Left ventricle myocardium inferior (tissue), 1 donor: Measurements from ENCODE around the gene FBXW12. TPM values are rescaled to one million over a fixed set of nuclear protein-coding genes. Genes with fewer than 3 reads are reported as not detected.
A peak's percentile ranks its signal among the peaks of the same experiment; 100 is the strongest.
"Not testable (repeated sequence)": the region's sequence is repeated elsewhere in the genome, so short reads cannot be mapped to it uniquely, and the experiment has no call there.

Source experiments
- DNase-seq: peaks from one replicate; pipeline ENCODE4 v3.0.0-alpha.2; 2020
- H3K27ac ChIP-seq: fragments of 200-600 bp; replicated peaks from 2 replicates; pipeline ENCODE4 v1.8.0; 2021
- H3K27me3 ChIP-seq: fragments of 200-600 bp; 2 replicates; pipeline ENCODE4 v1.8.0; 2021; ENCODE audit warnings: low read depth
- H3K36me3 ChIP-seq: fragments of 200-600 bp; 2 replicates; pipeline ENCODE4 v1.8.0; 2021
- H3K4me1 ChIP-seq: fragments of 200-600 bp; 2 replicates; pipeline ENCODE4 v1.8.0; 2021
- H3K4me3 ChIP-seq: fragments of 200-600 bp; 2 replicates; pipeline ENCODE4 v1.8.0; 2021; ENCODE audit warnings: mild to moderate bottlenecking, moderate library complexity
- H3K9me3 ChIP-seq: fragments of 200-600 bp; replicated peaks from 2 replicates; pipeline ENCODE4 v1.8.0; 2021
- intact Hi-C: fragments of 100-400 bp; cut with micrococcal nuclease; formaldehyde crosslinking; loops from one replicate; pipeline ENCODE4 v1.11.0; 2022
- total RNA-seq: library from RNA; stranded (reverse); fragmentation: NEBNext Ultra II Directional; extraction: Animal tissue kit (Norgen Biotek cat#: 25700); gene quantifications from one replicate; pipeline ENCODE4 v1.2.1, GENCODE V29; 2021
- TF ChIP-seq, protein P1 (sequence below): fragments of 200-600 bp; IDR thresholded peaks from 2 replicates; pipeline ENCODE4 v1.8.0; 2021; ENCODE audit warnings: antibody characterized with exemption, mild to moderate bottlenecking, borderline replicate concordance
- donor health status: DM: no; HTN: yes; CAD: no; lungs with severe emphysema.

The FBXW12 gene
- total RNA-seq, 1 donor from 2014 or later = not detected

DNA sequence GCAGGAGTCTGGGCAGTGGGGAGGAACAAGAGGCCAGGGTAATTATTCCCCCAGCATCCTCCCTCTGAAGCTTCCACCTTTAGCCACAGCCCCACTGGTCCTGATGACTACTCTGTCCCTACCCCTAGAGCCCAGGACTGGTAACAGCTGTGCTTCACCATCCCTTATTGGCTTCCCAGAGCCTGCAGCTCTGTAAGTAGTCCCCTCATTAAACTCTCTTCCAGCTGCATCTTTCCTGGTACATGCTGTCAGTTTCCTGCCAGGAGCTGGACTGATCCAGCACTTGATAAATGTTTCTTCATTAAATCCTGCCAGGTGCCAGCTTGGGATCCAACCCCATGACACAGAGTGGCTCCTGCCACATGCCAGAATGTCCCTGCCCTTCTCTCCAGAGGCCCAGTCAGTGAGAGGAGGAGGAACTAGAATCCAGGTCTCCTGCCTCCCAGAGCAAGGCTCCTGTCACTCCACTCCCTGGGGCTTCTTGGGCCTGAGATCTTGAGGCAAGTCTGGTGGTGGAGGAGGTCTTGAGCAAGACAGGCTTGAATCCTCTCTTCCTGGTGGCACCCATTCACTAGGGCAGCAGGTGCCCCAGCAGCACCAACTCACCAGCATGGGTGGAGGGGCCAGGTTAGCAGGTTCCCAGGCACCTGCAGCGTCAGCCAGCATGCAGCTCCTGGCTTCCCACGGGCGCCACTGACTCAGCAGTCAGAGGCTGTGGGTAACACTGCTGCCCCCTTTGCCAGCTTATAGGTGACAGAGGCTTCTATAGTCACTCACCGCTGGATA is 27.6 kb downstream of the FBXW12 start:
- Histone ChIP-seq H3K9me3 (no peaks in the 10 kb centered on the region), H3K4me3 (no peak overlapping the region), H3K27ac (no peak overlapping the region), H3K36me3 (peaks cover 12% of the 10 kb centered on the region), H3K4me1 (peaks cover 13% of the 10 kb centered on the region), H3K27me3 (no peaks in the 10 kb centered on the region)
- DNase-seq = no peak
- TF ChIP-seq, protein P1, sequence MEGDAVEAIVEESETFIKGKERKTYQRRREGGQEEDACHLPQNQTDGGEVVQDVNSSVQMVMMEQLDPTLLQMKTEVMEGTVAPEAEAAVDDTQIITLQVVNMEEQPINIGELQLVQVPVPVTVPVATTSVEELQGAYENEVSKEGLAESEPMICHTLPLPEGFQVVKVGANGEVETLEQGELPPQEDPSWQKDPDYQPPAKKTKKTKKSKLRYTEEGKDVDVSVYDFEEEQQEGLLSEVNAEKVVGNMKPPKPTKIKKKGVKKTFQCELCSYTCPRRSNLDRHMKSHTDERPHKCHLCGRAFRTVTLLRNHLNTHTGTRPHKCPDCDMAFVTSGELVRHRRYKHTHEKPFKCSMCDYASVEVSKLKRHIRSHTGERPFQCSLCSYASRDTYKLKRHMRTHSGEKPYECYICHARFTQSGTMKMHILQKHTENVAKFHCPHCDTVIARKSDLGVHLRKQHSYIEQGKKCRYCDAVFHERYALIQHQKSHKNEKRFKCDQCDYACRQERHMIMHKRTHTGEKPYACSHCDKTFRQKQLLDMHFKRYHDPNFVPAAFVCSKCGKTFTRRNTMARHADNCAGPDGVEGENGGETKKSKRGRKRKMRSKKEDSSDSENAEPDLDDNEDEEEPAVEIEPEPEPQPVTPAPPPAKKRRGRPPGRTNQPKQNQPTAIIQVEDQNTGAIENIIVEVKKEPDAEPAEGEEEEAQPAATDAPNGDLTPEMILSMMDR = no peak
- intact Hi-C loops = loop anchor here (5.0 kb wide), 1 partner anchor 38 kb away; no protein-coding TSS in a partner anchor

DNA sequence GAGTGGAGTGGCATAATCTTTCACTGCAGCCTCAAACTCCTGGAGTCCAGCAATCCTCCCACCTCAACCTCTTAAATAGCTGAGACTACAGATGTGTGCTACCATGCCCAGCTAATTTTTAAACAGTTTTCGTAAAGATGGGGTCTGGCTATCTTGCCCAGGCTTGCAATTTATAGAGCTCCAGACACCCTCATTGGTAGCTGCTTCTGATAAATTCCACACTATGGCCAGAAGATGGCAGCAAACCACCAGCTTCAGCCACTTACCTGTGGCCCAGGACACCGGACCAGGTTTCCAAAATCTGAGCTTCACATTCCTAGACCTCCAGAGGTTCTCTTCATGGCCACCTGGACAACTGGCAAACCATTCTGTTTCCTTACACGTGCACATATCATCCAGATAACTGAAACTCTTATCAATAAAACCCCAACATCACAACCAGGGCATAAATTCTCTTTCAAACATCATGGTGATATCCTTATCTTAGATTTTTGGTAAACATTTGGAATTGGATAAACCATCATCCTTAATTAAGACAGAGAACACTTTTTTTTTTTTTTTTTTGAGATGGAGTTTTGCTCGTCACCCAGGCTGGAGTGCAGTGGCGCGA is 28.9 kb downstream of the FBXW12 start:
- TF ChIP-seq, protein P1 = peak; percentile 87
- Histone ChIP-seq H3K4me1 (peaks cover 13% of the 10 kb centered on the region), H3K27me3 (no peaks in the 10 kb centered on the region), H3K27ac (no peak overlapping the region), H3K36me3 (peaks cover 24% of the 10 kb centered on the region), H3K9me3 (no peaks in the 10 kb centered on the region), H3K4me3 (no peak overlapping the region)
- intact Hi-C loops = loop anchor here (5.0 kb wide), 1 partner anchor 36 kb away; no protein-coding TSS in a partner anchor
- DNase-seq = no peak

DNA sequence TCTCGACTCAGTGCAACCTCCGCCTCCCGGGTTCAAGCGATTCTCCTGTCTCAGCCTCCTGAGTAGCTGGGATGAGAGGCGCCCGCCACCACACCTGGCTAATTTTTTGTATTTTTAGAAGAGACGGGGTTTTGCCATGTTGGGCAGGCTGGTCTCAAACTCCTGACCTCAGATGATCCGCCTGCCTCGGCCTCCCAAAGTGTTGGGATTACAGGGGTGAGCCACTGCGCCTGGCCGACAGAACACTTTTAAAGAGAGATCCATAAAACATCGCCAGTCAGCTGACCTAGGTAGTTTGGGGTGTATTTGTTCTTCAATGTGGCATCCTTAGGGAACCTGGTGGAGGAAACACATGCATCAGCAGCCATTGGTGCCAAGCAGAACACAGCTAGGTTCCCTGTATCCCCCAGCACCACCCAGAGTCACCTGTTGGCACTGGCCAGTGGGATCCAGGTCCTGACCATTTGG is 29.4 kb downstream of the FBXW12 start:
- Histone ChIP-seq H3K27ac (peak overlapping the region; percentile 61), H3K36me3 (peaks cover 29% of the 10 kb centered on the region), H3K4me1 (peaks cover 13% of the 10 kb centered on the region)
- not testable (repeated sequence) for H3K4me3 ChIP-seq, DNase-seq, H3K9me3 ChIP-seq, H3K27me3 ChIP-seq
- intact Hi-C loops = loop anchor here (5.0 kb wide), 1 partner anchor 36 kb away; no protein-coding TSS in a partner anchor

DNA sequence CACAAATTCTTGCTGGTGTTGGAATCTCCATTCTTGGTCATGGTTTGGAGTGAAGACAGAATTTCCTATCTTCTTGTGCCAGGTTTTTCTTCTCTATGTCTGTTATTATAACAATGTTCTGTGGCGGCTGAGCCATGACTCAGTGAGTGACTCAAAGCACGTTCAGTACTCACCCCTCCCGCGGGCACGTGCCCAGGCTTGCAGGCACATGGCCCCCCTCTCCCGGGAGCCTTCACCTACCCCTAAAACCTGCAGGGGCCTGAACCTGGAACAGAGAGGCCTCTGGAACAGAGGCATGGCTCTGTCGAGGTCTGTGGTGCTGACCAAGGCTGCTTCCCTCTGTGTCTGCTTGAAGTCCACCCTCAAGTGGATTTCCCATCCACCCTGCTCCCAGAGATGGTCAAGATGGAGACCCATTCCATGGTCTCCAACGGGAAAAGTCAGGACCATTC is 30.3 kb downstream of the FBXW12 start:
- H3K27me3 ChIP-seq = no peaks in the 10 kb centered on the region
- peaks cover 13% of the 10 kb centered on the region for H3K4me1 ChIP-seq
- intact Hi-C loops = loop anchor here (5.0 kb wide), 1 partner anchor 35 kb away; no protein-coding TSS in a partner anchor
- no peak overlapping the region for H3K4me3 ChIP-seq
- H3K27ac ChIP-seq = peak overlapping the region; percentile 61
- H3K9me3 ChIP-seq = no peaks in the 10 kb centered on the region
- peak; percentile 64 for DNase-seq
- TF ChIP-seq, protein P1 = no peak
- peaks cover 37% of the 10 kb centered on the region for H3K36me3 ChIP-seq

DNA sequence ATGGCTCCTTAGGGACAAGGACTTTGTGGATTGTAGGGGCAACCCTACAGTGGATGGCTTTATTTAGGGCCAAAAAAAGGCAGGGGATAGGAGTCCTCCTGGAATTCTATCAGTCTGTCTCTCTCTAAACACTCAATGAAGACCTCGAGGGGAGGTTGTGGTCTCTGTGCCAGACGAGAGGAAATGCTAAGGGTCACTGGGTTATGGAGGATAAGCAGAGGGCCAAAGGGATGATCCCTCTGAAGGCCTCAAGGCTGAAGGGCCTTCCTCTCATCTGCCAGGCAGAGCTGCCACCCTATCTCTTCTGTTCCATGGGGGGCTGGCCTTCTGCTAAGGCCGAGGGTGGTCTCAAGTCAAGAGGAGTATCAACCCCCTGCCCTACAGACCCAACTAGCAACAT is 30.9 kb downstream of the FBXW12 start:
- Histone ChIP-seq H3K4me3 (no peak overlapping the region), H3K4me1 (peaks cover 13% of the 10 kb centered on the region), H3K27ac (peak overlapping the region; percentile 61), H3K27me3 (no peaks in the 10 kb centered on the region), H3K9me3 (no peaks in the 10 kb centered on the region), H3K36me3 (peaks cover 42% of the 10 kb centered on the region)
- TF ChIP-seq, protein P1 = no peak
- intact Hi-C loops = loop anchor here (5.0 kb wide), 1 partner anchor 34 kb away; no protein-coding TSS in a partner anchor
- DNase-seq = no peak
